Heart left ventricle (tissue), 16 donors: ENCODE data around the gene VPS37D. TPM values are rescaled to one million over a fixed set of nuclear protein-coding genes. Genes with fewer than 3 reads are reported as not detected.

Experiments
- ATAC-seq, 4 donors: fragments of 200-7000 bp; cut with Tn5 transposase; one replicate each; pipeline ENCODE4 v1.9.1; 2020 to 2022; ENCODE audit warnings: moderate library complexity in 4 of 4, mild to moderate bottlenecking in 3 of 4, moderate number of reproducible peaks in 1 of 4
- DNase-seq, 5 donors: peaks; one replicate each; pipeline ENCODE4 v3.0.0-alpha.2; 2020
- H3K27ac ChIP-seq, 12 donors: fragments of 200-600 bp; sonication (generic) in 4 of 12; one replicate each; pipeline versions ENCODE4 v1.5.0 to v1.8.0; 2016 to 2022; ENCODE audit warnings: mild to moderate bottlenecking in 2 of 12
- H3K27me3 ChIP-seq, 9 donors: fragments of 200-600 bp; sonication (generic) in 2 of 9; one replicate each; pipeline versions ENCODE4 v1.5.1 to v1.8.0; 2016 to 2022; ENCODE audit warnings: mild to moderate bottlenecking in 3 of 9
- H3K36me3 ChIP-seq, 9 donors: fragments of 200-600 bp; sonication (generic) in 2 of 9; one replicate each; pipeline versions ENCODE4 v1.5.0 to v1.8.0; 2018 to 2022; ENCODE audit warnings: mild to moderate bottlenecking in 2 of 9
- H3K4me1 ChIP-seq, 12 donors: fragments of 200-600 bp; sonication (generic) in 4 of 12; one replicate each; pipeline versions ENCODE4 v1.5.0 to v1.8.0; 2016 to 2022; ENCODE audit warnings: mild to moderate bottlenecking in 3 of 12
- H3K4me3 ChIP-seq, 12 donors: fragments of 200-600 bp; sonication (generic) in 4 of 12; one replicate each; pipeline versions ENCODE4 v1.5.0 to v1.8.0; 2017 to 2022; ENCODE audit warnings: mild to moderate bottlenecking in 9 of 12, moderate library complexity in 4 of 12
- H3K9me3 ChIP-seq, 12 donors: fragments of 200-600 bp; sonication (generic) in 4 of 12; one replicate each; pipeline versions ENCODE4 v1.5.0 to v1.8.0; 2016 to 2022; ENCODE audit warnings: mild to moderate bottlenecking in 1 of 12
- CTCF ChIP-seq, 12 donors: fragments of 200-600 bp; sonication (generic) in 4 of 12; IDR thresholded peaks; one replicate each; pipeline versions ENCODE4 v1.5.0 to v1.8.0; 2018 to 2022; ENCODE audit warnings: antibody characterized with exemption in 12 of 12, mild to moderate bottlenecking in 5 of 12
- POLR2A ChIP-seq, 2 donors: fragments of 450-650 bp; IDR thresholded peaks; one replicate each; pipeline ENCODE4 v1.6.1; 2017; ENCODE audit warnings: antibody characterized with exemption in 2 of 2, mild to moderate bottlenecking in 2 of 2, moderate library complexity in 2 of 2
- WGBS, 4 donors: extraction: QIAGEN DNeasy Blood & Tissue Kit in 2 of 4; methylation state at CpG; one replicate each; pipeline versions ENCODE4 v1.1.5 to v1.1.7; 2013 to 2018; 5-methylcytosine and 5-hydroxymethylcytosine counted together
- intact Hi-C, 10 donors: fragments of 100-400 bp; cut with DNase I; formaldehyde crosslinking; loops; one replicate each; pipeline versions ENCODE4 v1.11.1 to v1.14.2; 2022
- polyA plus RNA-seq, 2 donors: library from polyadenylated mRNA; stranded (reverse); fragments of 200-250 nt; gene quantifications; one replicate each; pipeline ENCODE4 v1.2.3, GENCODE V29; 2013
- total RNA-seq, 9 donors: library from RNA; depleted of rRNA in 2 of 9; stranded (reverse); fragments of >200 nt in 2 of 9; fragmentation: NEBNext Ultra II Directional in 3 of 9; extraction: Animal tissue kit (Norgen Biotek cat#: 25700) in 3 of 9; gene quantifications; one replicate each; pipeline versions ENCODE4 v1.1.0 to v1.2.4, GENCODE V29; 2016 to 2023
- donor health status: ischemic (EF 13 %, LVEDD 7.1; RV severe dilation, severe dysfunction).
- donor health status: healthy with polysubstance abuse.
- donor health status: DM: no; HTN: yes; CAD: no.
- donor health status: DM: no; HTN: no; CAD: no.
- donor health status: ischemic (EF 25% LVEDD 6.9; RV normal size, moderate dysfunction).
- donor health status: ischemic (EF 25% LVEDD 5.7; RV mildly dilated, moderate dysfunction).
- donor health status: healthy.
- donor health status: DM: yes; HTN: yes; CAD: no.
- donor health status: ischemic (EF 35%, LVEDD 5.7; RV mildly dilated, moderate dysfunction).
- donor health status: nonischemic (EF 11% LVEDD 7.7; RV severe dilation, severe dysfunction).
- donor health status: DM: yes; HTN: yes; CAD: no.
- donor health status: PGD.
- donor health status: ischemic (EF 29% LVEDD 5.4; RV normal size, mild dysfunction).
- donor health status: nonischemic (EF 23%, LVEDD 6.1; RV moderate dilation, normal function).

The VPS37D gene
- total and polyA plus RNA-seq, 11 donors: 1.1 to 2.9 (median 2.6) TPM

GRCh38 chr7:73698410-73698809 is 30.8 kb downstream of the VPS37D start:
- no peaks in the 10 kb centered on the region for H3K9me3 ChIP-seq
- no peak for ATAC-seq
- no peaks in the 10 kb centered on the region for H3K27me3 ChIP-seq
- peaks cover 0 to 71% (median 59%) of the 10 kb centered on the region in 9 donors for H3K36me3 ChIP-seq
- H3K4me1 ChIP-seq: no peaks in the 10 kb centered on the region
- WGBS, 4 donors: 87 to 96% (median 88%) methylated on average over 7 of the region's 7 CpGs
- H3K4me3 ChIP-seq: no peak overlapping the region
- H3K27ac ChIP-seq: no peak overlapping the region
- DNase-seq: no peak
- intact Hi-C loops: no loop called here
- no peak for TF ChIP-seq CTCF (IDR thresholded peaks at IDR 0.05)
- TF ChIP-seq POLR2A (IDR thresholded peaks at IDR 0.05): no peak

GRCh38 chr7:73699370-73700068 is 31.9 kb downstream of the VPS37D start:
- peak in 1 of 5 donors; percentile 38 for DNase-seq
- H3K4me1 ChIP-seq: peaks cover 0 to 6% (median 0%) of the 10 kb centered on the region in 12 donors

GRCh38 chr7:73700069-73700423 is 32.4 kb downstream of the VPS37D start:
- no peaks in the 10 kb centered on the region for H3K9me3 ChIP-seq
- intact Hi-C loops: no loop called here
- ATAC-seq (no peak), DNase-seq (peak in 1 of 5 donors; percentile 49)
- H3K27ac ChIP-seq: no peak overlapping the region
- H3K27me3 ChIP-seq: no peaks in the 10 kb centered on the region
- no peak for TF ChIP-seq POLR2A (IDR thresholded peaks at IDR 0.05)
- no peak for TF ChIP-seq CTCF (IDR thresholded peaks at IDR 0.05)
- H3K36me3 ChIP-seq: peaks cover 0 to 55% (median 43%) of the 10 kb centered on the region in 9 donors
- 81 to 89% (median 89%) methylated on average over 12 to 14 of the region's 14 CpGs for WGBS, 4 donors
- H3K4me3 ChIP-seq: no peak overlapping the region
- peaks cover 0 to 6% (median 0%) of the 10 kb centered on the region in 12 donors for H3K4me1 ChIP-seq

More at GRCh38 chr7:73699370-73700068, 31.9 kb downstream of the VPS37D start:
- intact Hi-C loops: no loop called here
- no peak for ATAC-seq
- Histone ChIP-seq H3K4me3 (no peak overlapping the region), H3K9me3 (no peaks in the 10 kb centered on the region), H3K27me3 (no peaks in the 10 kb centered on the region), H3K27ac (no peak overlapping the region), H3K36me3 (peaks cover 0 to 60% (median 48%) of the 10 kb centered on the region in 9 donors)
- no peak for TF ChIP-seq POLR2A (IDR thresholded peaks at IDR 0.05)
- TF ChIP-seq CTCF (IDR thresholded peaks at IDR 0.05): no peak
- WGBS, 4 donors: 80 to 88% (median 85%) methylated on average over 12 to 15 of the region's 15 CpGs

- no peak for TF ChIP-seq POLR2A (IDR thresholded peaks at IDR 0.05)
- TF ChIP-seq CTCF (IDR thresholded peaks at IDR 0.05): no peak
- ATAC-seq: peak in 1 of 4 donors; percentile 5
- intact Hi-C loops: no loop called here
- peaks cover 0 to 49% (median 36%) of the 10 kb centered on the region in 9 donors for H3K36me3 ChIP-seq
- no peak for DNase-seq
- peaks cover 0 to 6% (median 0%) of the 10 kb centered on the region in 12 donors for H3K4me1 ChIP-seq
- WGBS, 4 donors: 79 to 89% (median 87%) methylated on average over 13 to 15 of the region's 15 CpGs
- H3K27ac ChIP-seq: no peak overlapping the region
- no peak overlapping the region for H3K4me3 ChIP-seq
- no peaks in the 10 kb centered on the region for H3K27me3 ChIP-seq
- no peaks in the 10 kb centered on the region for H3K9me3 ChIP-seq
Measured at GRCh38 chr7:73700581-73701134, 33.0 kb downstream of the VPS37D start.
